ENCODE measurements around the gene PKM. TPM values are rescaled to one million over a fixed set of nuclear protein-coding genes. Genes with fewer than 3 reads are reported as not detected.
"Not testable (repeated sequence)": the region's sequence is repeated elsewhere in the genome, so short reads cannot be mapped to it uniquely, and the experiment has no call there.

The PKM gene
- total and polyA plus RNA-seq, 9 of the 15 experiments (the other 6 are each of a cell fraction or from before 2014, with no cell fraction given) = 140 to 825 (median 383) TPM

- CTCF ChIA-PET (ENCODE audit: low intra/inter-chr PET ratio); intact Hi-C loops (cut with micrococcal nuclease); POLR2A ChIA-PET: not testable (repeated sequence)
Observed at GRCh38 chr15:72275635-72276325, 44.8 kb upstream of the PKM start.

GRCh38 chr15:72272997-72273352 is 42.0 kb upstream of the PKM start:
- Histone ChIP-seq H3K4me2 (ENCODE audit: insufficient read depth, low read length) (peak overlapping the region; percentile 83), H2AFZ (ENCODE audit: low read depth, low read length) (peak overlapping the region; percentile 91), H3K27ac (ENCODE audit: extremely low read depth, low read depth, low read length) (peak overlapping the region; percentile 2; the same call in 1 of the 3 replicates), H3K79me2 (ENCODE audit: control insufficient read depth, insufficient read depth, low read length) (peaks cover 23% of the 10 kb centered on the region), H3K9ac (ENCODE audit: insufficient read depth in 1 of 2, low read depth in 2 of 2, low read length in 2 of 2) (peak overlapping the region; percentile 79 to 97), H3K9me1 (ENCODE audit: control insufficient read depth, insufficient read depth, low read length) (no peaks in the 10 kb centered on the region), H4K20me1 (replicated peaks; ENCODE audit: control insufficient read depth, insufficient read depth, low read length) (no peaks in the 10 kb centered on the region), H3K36me3 (ENCODE audit: control insufficient read depth, insufficient read depth, low read length) (peaks cover 27% of the 10 kb centered on the region; the same call in 1 of the 3 replicates), H3K4me1 (replicated peaks in 1 of 2; ENCODE audit: control insufficient read depth in 2 of 2, insufficient read depth in 2 of 2, low read length in 2 of 2) (peaks cover 12 to 17% of the 10 kb centered on the region in 2 experiments; a peak in 4 of 5 replicates), H3K27me3 (ENCODE audit: control insufficient read depth in 2 of 2, insufficient read depth in 2 of 2, low read length in 2 of 2) (no peaks in the 10 kb centered on the region), H3K4me3 (peak overlapping the region; percentile 74), H3K9me3 (replicated peaks; ENCODE audit: control insufficient read depth, insufficient read depth, low read depth, low read length) (no peaks in the 10 kb centered on the region)
- CTCF ChIA-PET (ENCODE audit: low intra/inter-chr PET ratio) = no interaction called here
- POLR2A ChIA-PET = no interaction called here
- WGBS (ENCODE audit: insufficient coverage, low coverage, missing lambda C conversion rate) = 59% methylated on average over 10 of the region's 10 CpGs
- in situ Hi-C loops (cut with MboI) (loop anchor here (5.0 kb wide), 1 partner anchor 61 kb away; no protein-coding TSS in a partner anchor), intact Hi-C loops (cut with micrococcal nuclease) (loop anchor here (2.0 kb wide), 1 partner anchor 36 kb away; no protein-coding TSS in a partner anchor)
- ATAC-seq (no peak), DNase-seq (ENCODE audit: extremely low read depth in 1 of 4, low spot score in 3 of 4) (no peak), FAIRE-seq (peak; percentile 54)
- TSS peak; percentile 76 for BruUV-seq (replicated peaks)
- TF ChIP-seq BRCA1 (IDR thresholded peaks at IDR 0.05) (no peak), BRCA1 (CRISPR knock-in tag; IDR thresholded peaks at IDR 0.05) (no peak), HSF4 (CRISPR knock-in tag; IDR thresholded peaks at IDR 0.05; ENCODE audit: borderline replicate concordance) (no peak), POLR2B (IDR thresholded peaks at IDR 0.05; ENCODE audit: low read depth, partially characterized antibody) (peak; percentile 20), RFX1 (IDR thresholded peaks at IDR 0.05) (no peak), ZNF253 (CRISPR knock-in tag; conservative IDR thresholded peaks at IDR 0.05) (no peak)
- TF ChIP-seq, protein P1, sequence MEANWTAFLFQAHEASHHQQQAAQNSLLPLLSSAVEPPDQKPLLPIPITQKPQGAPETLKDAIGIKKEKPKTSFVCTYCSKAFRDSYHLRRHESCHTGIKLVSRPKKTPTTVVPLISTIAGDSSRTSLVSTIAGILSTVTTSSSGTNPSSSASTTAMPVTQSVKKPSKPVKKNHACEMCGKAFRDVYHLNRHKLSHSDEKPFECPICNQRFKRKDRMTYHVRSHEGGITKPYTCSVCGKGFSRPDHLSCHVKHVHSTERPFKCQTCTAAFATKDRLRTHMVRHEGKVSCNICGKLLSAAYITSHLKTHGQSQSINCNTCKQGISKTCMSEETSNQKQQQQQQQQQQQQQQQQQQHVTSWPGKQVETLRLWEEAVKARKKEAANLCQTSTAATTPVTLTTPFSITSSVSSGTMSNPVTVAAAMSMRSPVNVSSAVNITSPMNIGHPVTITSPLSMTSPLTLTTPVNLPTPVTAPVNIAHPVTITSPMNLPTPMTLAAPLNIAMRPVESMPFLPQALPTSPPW (CRISPR knock-in tag; IDR thresholded peaks at IDR 0.05) = no peak
- TF ChIP-seq, protein P2, sequence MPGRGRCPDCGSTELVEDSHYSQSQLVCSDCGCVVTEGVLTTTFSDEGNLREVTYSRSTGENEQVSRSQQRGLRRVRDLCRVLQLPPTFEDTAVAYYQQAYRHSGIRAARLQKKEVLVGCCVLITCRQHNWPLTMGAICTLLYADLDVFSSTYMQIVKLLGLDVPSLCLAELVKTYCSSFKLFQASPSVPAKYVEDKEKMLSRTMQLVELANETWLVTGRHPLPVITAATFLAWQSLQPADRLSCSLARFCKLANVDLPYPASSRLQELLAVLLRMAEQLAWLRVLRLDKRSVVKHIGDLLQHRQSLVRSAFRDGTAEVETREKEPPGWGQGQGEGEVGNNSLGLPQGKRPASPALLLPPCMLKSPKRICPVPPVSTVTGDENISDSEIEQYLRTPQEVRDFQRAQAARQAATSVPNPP (IDR thresholded peaks at IDR 0.05; ENCODE audit: borderline replicate concordance, insufficient read depth, insufficient read length) = no peak

More at GRCh38 chr15:72275635-72276325, 44.8 kb upstream of the PKM start:
- H3K9me1 ChIP-seq (ENCODE audit: control insufficient read depth, insufficient read depth, low read length); H3K9me3 ChIP-seq (replicated peaks; ENCODE audit: control insufficient read depth, insufficient read depth, low read depth, low read length); H3K4me3 ChIP-seq; H3K9ac ChIP-seq (ENCODE audit: insufficient read depth in 1 of 2, low read depth in 2 of 2, low read length in 2 of 2); in situ Hi-C loops (cut with MboI); DNase-seq (ENCODE audit: extremely low read depth in 1 of 4, low spot score in 3 of 4); H2AFZ ChIP-seq (ENCODE audit: low read depth, low read length); BruUV-seq (replicated peaks); FAIRE-seq; H3K27ac ChIP-seq (ENCODE audit: extremely low read depth, low read depth, low read length); H3K36me3 ChIP-seq (ENCODE audit: control insufficient read depth, insufficient read depth, low read length); H4K20me1 ChIP-seq (replicated peaks; ENCODE audit: control insufficient read depth, insufficient read depth, low read length); ATAC-seq; H3K4me2 ChIP-seq (ENCODE audit: insufficient read depth, low read length); H3K27me3 ChIP-seq (ENCODE audit: control insufficient read depth in 2 of 2, insufficient read depth in 2 of 2, low read length in 2 of 2): not testable (repeated sequence)
- H3K79me2 ChIP-seq (ENCODE audit: control insufficient read depth, insufficient read depth, low read length) = peaks cover 18% of the 10 kb centered on the region
- peak; percentile 50; the same call in 1 of the 2 replicates for TF ChIP-seq ESRRA (IDR thresholded peaks at IDR 0.05; ENCODE audit: borderline replicate concordance, low read depth)
- H3K4me1 ChIP-seq (replicated peaks in 1 of 2; ENCODE audit: control insufficient read depth in 2 of 2, insufficient read depth in 2 of 2, low read length in 2 of 2) = peaks cover 12 to 17% of the 10 kb centered on the region in 2 experiments; a peak in 4 of 5 replicates
